ENCODE data around the gene FOS. TPM values are rescaled to one million over a fixed set of nuclear protein-coding genes. Genes with fewer than 3 reads are reported as not detected.

Gene FOS
- total and polyA plus RNA-seq, 4 donors, result 13.2 to 82.7 (median 20.0) TPM

- Histone ChIP-seq H3K9me3 (ENCODE audit: control insufficient read depth in 4 of 4, low read length in 3 of 4) (no peaks in the 10 kb centered on the region), H3K36me3 (ENCODE audit: control insufficient read depth in 4 of 4, insufficient read depth in 3 of 4, low read depth in 1 of 4, low read length in 3 of 4) (no peaks in the 10 kb centered on the region), H3K27me3 (ENCODE audit: control insufficient read depth in 4 of 4, insufficient read depth in 4 of 4, low read length in 3 of 4) (no peaks in the 10 kb centered on the region), H3K4me3 (ENCODE audit: low read depth in 1 of 3, low read length in 3 of 3) (no peak overlapping the region), H3K4me1 (ENCODE audit: control insufficient read depth in 4 of 4, insufficient read depth in 4 of 4, low read length in 3 of 4) (peaks cover 0 to 19% (median 12%) of the 10 kb centered on the region in 4 donors), H3K9ac (ENCODE audit: low read depth in 1 of 2, low read length in 2 of 2) (no peak overlapping the region), H3K27ac (ENCODE audit: low read depth in 1 of 2, low read length in 2 of 2) (no peak overlapping the region)
- no peak for TF ChIP-seq NR2F2 (IDR thresholded peaks at IDR 0.05)
- no peak for TF ChIP-seq TAF1 (conservative IDR thresholded peaks at IDR 0.05)
- no peak for TF ChIP-seq SP1 (IDR thresholded peaks at IDR 0.05)
- no peak for TF ChIP-seq RXRA (IDR thresholded peaks at IDR 0.05)
- no peak for TF ChIP-seq JUND (IDR thresholded peaks at IDR 0.05)
- TF ChIP-seq HNF4A (conservative IDR thresholded peaks at IDR 0.05), result no peak
- TF ChIP-seq REST (IDR thresholded peaks at IDR 0.05), result no peak
- TF ChIP-seq ZBTB33 (IDR thresholded peaks at IDR 0.05), result no peak
- TF ChIP-seq MAX (IDR thresholded peaks at IDR 0.05), result no peak
- no peak for TF ChIP-seq EGR1 (IDR thresholded peaks at IDR 0.05; ENCODE audit: low read depth in 2 of 2)
- TF ChIP-seq YY1 (IDR thresholded peaks at IDR 0.05), result no peak
- no peak for TF ChIP-seq ATF3 (IDR thresholded peaks at IDR 0.05)
- no peak for TF ChIP-seq RAD21 (IDR thresholded peaks at IDR 0.05)
- no peak for TF ChIP-seq FOXA2 (IDR thresholded peaks at IDR 0.05)
- no peak for TF ChIP-seq CTCF (IDR thresholded peaks at IDR 0.05; ENCODE audit: low read depth, low read length, missing input control)
- no peak for TF ChIP-seq FOXA1 (IDR thresholded peaks at IDR 0.05)
- no peak for TF ChIP-seq GABPA (IDR thresholded peaks at IDR 0.05 in 1 of 2, conservative IDR thresholded peaks at IDR 0.05 in 1 of 2)
- WGBS, result 10% methylated on average over 1 of the region's 1 CpG
- no peak for DNase-seq (ENCODE audit: low spot score)
These were observed 20.9 kb downstream of the FOS start for GRCh38 chr14:75299576-75299975.

Data from liver (tissue), 9 donors.